Measurements from ENCODE around the gene KCTD15.

Gene KCTD15

DNA sequence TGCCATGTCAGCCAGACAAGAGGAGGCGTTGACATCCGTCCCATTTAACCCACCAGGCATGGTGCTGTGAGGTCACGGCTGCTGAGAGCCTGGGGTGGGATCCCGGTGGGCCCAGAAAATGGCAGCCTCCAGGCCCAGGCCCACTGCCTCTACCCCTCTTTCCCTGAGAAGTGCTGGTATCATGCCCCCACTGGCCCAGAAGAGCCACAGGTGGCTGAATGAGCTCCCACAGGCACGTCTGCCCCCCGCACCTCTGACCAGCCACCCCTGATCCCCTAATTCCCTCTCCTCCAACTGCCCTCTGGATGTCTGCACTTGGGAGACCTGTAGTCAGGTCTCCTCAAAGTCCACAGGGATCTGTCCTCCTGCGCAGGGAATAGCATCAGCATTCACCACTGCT, 37.3 kb upstream of the KCTD15 start:
- FAIRE-seq: no peak
- no peak for TF ChIP-seq POLR2A (IDR thresholded peaks at IDR 0.05; ENCODE audit: low read depth, low read length)

GRCh38 chr19:33763633-33764371, 32.9 kb upstream of the KCTD15 start:
- no peak for FAIRE-seq
- DNase-seq (ENCODE audit: insufficient read length, low spot score): no peak
- no peak for TF ChIP-seq POLR2A (IDR thresholded peaks at IDR 0.05; ENCODE audit: low read depth, low read length)

More for the DNA sequence above, 37.3 kb upstream of the KCTD15 start:
- DNase-seq (ENCODE audit: insufficient read length, low spot score): no peak

DNA sequence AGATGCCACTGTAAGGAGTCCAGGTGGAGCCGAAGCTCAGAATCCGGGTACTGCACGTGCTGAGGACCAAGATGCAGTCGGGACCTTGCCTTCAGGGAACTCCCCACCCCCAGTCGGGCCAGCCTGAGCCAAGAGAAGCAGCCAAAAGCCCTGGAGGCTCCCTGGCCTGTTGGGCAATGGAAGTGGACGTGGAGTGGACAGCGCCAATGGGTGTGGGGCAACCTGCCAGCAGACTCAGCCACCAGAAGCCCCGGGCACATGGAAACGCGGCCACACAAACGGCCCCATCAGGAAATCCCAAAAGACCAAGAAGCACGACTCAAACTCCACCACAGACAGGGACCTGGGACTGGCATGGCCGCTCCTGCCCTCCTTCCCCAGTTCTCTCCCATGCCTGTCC, 30.0 kb upstream of the KCTD15 start:
- no peak for DNase-seq (ENCODE audit: insufficient read length, low spot score)
- no peak for FAIRE-seq
- no peak for TF ChIP-seq POLR2A (IDR thresholded peaks at IDR 0.05; ENCODE audit: low read depth, low read length)

DNA sequence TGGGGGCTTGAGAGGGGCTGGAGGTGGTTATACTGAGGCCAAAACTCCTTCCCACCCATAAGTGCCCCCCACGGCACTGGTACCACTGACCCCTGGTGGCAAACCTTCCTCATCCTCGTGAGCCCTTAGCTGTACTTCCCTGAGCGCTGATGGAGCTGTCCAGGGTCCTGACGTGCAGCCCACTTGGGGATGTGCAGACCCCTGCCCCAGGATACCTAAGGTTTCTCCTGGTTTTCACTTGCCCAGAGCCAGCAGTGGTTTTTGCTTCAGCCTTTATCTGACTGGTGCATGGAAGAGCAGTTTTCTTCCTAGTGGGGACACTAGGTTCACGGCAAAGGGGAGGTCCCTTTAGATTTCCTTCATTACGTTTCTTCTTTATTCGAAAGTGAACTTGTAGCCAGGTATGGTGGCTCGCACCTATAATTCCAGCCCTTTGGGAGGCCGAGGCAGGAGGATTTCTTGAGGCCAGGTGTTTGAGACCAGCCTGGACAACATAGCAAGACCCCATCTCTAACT, 28.7 kb upstream of the KCTD15 start:
- TF ChIP-seq POLR2A (IDR thresholded peaks at IDR 0.05; ENCODE audit: low read depth, low read length): no peak
- FAIRE-seq (no peak), DNase-seq (ENCODE audit: insufficient read length, low spot score) (peak; percentile 49)

GRCh38 chr19:33769208-33769607, 27.5 kb upstream of the KCTD15 start:
- TF ChIP-seq POLR2A (IDR thresholded peaks at IDR 0.05; ENCODE audit: low read depth, low read length): no peak
- no peak for FAIRE-seq
- DNase-seq (ENCODE audit: insufficient read length, low spot score): no peak

GRCh38 chr19:33770107-33770506, 26.6 kb upstream of the KCTD15 start:
- TF ChIP-seq POLR2A (IDR thresholded peaks at IDR 0.05; ENCODE audit: low read depth, low read length): no peak
- DNase-seq (ENCODE audit: insufficient read length, low spot score): no peak
- FAIRE-seq: no peak

DNA sequence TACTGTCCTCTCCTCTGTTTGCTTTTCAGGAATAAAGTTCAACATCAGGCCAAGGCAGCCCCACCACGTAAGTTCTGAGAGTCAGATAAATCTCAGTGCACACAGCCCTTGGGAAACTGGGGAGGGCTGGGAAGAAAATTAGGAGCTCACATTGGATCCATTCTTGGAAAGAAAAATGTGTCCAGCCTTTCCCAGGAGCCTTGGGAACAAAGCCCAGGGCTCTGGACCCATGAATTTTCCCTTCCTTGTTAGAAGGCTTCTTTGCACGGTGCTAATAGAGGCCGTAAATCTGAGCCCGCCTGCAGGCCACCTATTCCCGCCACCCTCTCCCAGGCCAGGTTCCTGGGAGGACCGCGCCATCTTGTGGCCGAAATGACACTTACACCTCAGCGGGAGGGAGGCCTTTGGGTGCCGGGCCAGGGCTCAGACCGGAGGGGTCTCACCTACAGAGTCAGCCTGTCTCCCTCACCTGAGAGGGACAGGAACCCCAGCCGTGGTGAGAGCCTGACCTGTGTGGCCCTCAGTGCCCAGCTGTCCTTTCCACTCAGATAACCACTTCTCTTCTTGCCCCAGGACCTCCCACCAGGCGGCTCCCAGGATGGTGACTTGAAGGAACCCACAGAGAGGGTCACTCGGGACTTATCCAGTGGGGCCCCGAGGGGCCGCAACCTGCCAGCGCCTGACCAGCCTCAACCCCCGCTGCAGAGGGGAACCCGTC, 25.1 kb upstream of the KCTD15 start:
- DNase-seq (ENCODE audit: insufficient read length, low spot score): peak; percentile 92
- no peak for TF ChIP-seq POLR2A (IDR thresholded peaks at IDR 0.05; ENCODE audit: low read depth, low read length)
- FAIRE-seq: no peak

GRCh38 chr19:33772102-33772857, 24.4 kb upstream of the KCTD15 start:
- DNase-seq (ENCODE audit: insufficient read length, low spot score) (no peak), FAIRE-seq (no peak)
- no peak for TF ChIP-seq POLR2A (IDR thresholded peaks at IDR 0.05; ENCODE audit: low read depth, low read length)

DNA sequence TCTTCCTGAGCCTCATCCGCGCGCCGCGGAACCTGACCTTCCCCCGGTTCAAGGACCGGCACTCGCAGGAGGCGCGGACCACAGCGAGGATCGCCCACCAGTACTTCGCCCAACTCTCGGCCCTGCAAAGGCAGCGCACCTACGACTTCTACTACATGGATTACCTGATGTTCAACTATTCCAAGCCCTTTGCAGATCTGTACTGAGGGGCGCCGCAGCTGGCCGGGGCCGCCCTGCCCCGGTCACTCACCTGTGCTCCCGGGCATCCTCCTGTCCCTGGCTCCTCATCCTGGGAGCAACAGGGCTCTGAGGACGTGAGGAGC, 23.9 kb upstream of the KCTD15 start:
- TF ChIP-seq POLR2A (IDR thresholded peaks at IDR 0.05; ENCODE audit: low read depth, low read length): no peak
- FAIRE-seq (no peak), DNase-seq (ENCODE audit: insufficient read length, low spot score) (no peak)

DNA sequence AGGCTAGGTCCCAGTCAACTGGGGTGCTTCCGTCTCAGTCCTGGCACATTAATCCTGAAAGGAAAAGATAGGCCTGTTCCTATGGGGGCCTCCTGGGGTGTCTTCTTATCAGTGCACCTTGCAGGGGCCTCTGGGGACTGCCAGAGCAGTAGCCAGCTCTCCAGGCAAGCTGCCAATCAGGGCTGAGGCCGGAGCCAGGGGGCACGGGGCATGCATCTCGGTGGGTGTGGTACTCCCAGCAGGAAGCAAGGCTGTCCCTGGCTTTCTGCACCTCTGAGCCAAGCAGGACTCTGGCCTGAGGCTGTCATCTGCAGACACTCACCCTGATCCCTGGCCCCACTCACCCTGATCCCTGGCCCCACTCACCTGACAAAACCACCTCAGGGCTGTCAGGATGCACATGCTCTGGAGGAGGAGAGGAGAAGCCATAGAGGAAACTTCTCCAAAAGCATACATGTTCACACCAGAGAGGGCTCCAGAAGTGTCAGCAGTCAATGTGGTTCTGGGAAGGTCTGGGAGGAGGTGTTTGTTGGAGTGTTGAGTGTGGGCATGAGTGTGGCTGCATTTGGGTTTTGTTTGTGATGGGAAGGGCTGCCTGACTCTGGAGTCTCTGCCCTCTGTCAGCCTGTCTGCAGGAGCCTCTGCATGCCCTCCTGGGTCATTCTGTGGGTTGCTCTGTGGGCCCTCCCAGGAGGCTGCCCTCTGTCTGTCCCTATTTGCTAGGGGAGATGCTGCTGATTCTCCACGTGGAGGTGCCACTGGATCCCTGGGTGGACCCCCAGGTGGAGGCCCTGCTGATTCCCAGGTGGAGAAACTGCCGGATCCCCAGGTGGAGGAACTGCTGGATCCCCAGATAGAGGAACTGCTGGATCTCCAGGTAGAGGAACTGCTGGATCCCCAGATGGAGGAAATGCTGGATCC, 22.7 kb upstream of the KCTD15 start:
- no peak for TF ChIP-seq POLR2A (IDR thresholded peaks at IDR 0.05; ENCODE audit: low read depth, low read length)
- FAIRE-seq (no peak), DNase-seq (ENCODE audit: insufficient read length, low spot score) (no peak)

DNA sequence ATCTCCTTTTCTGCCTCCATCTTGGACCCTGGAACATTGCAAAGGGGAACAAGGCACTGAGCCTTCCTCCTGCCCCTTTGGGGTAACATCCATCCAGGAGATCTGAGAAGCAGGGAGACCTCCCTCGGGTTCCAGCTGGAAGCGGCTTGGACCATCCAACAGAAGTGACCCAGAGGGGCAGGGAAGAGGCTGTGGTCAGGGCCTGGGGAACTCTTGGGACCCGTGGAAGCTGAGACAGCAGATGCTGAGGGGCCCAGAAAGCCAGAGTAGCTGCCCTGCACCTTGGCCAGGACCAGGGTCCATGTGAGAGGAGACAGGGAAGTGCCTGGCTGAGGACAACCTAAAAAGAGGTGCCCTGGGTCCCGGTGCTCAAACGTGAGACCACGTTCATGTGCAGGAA, 21.9 kb upstream of the KCTD15 start:
- DNase-seq (ENCODE audit: insufficient read length, low spot score): no peak
- TF ChIP-seq POLR2A (IDR thresholded peaks at IDR 0.05; ENCODE audit: low read depth, low read length): no peak
- no peak for FAIRE-seq

DNA sequence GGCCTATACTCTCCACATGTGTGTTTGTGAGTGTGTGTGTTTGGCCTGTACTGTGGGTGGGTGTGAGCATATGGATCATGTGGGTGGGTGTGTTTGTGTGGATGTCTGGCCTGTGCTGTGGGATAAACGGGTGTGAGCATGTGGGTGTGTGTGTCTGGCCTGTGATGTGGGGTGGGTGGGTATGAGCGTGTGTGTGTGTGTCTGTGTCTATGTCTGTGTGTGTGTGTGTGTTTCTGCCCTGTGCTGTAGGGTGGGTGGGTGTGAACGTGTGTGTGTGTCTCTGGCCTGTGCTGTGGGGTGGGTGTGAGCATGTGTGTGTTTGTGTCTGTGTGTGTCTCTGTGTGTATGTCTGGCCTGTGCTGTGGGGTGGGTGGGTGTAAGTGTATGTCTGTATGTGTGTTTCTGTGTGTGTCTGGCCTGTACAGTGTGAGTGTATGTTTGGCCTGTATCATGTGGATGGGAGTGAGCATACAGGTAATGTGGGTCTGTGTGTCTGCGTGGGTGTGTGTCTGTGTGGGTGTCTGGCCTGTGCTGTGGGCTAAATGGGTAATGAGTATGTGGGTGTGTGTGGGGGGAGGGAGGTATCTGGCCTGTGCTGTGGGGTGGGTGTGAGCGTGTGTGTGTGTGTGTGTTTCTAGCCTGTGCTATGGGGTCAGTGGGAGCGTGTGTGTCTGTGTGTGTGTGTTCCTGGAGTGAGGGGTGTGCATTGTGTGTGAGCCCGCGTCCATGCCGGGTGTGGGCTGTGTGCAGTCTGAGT, 20.8 kb upstream of the KCTD15 start:
- no peak for FAIRE-seq
- DNase-seq (ENCODE audit: insufficient read length, low spot score): no peak
- no peak for TF ChIP-seq POLR2A (IDR thresholded peaks at IDR 0.05; ENCODE audit: low read depth, low read length)

DNA sequence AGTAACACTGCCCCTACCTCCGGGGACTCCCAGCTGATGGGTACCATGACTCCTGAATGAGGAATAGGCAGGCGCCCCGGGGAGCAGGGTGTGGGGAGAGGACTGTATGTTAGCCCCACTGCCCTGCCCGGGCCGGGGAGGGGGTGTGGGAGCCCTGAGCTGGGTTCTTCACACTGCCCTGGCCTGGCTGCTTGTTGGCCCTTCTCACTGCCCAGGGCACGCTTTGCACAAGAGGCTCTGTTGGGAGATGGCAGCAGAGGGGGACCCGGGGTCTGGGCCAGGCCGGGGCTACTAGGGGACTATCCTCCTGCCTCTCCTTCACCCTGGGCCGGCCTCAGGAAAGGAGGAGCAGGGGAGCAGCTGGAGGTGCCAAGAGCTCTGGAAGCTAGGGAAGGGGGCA, 19.3 kb upstream of the KCTD15 start:
- no peak for TF ChIP-seq POLR2A (IDR thresholded peaks at IDR 0.05; ENCODE audit: low read depth, low read length)
- FAIRE-seq (no peak), DNase-seq (ENCODE audit: insufficient read length, low spot score) (no peak)
